ENCODE data around the gene UBE2N.

The UBE2N gene

DNA sequence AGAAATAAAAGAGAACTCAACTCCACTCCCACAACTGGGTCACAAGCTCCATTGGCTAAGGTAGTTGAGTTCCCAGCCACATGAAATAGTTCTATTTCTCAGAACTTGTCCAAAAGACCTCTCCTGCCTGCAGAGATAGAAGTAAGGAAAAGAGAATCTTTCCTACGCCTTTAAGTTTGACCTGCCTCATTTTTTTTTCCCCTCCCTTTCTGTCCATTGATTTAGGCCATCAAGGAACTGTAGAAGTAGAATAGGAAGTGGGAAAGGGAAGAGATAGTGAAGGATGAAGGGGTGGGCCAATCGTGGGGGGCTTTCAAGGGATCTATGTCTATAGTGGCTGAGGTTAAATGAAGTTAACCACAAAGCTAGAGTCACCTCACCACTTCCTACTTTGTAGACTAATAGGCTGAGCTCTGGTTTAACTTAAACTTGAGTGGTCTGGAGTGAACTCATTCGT lies 77.9 kb downstream of the UBE2N start:
- H3K23ac ChIP-seq (ENCODE audit: low read length in 2 of 2), result no peak overlapping the region

DNA sequence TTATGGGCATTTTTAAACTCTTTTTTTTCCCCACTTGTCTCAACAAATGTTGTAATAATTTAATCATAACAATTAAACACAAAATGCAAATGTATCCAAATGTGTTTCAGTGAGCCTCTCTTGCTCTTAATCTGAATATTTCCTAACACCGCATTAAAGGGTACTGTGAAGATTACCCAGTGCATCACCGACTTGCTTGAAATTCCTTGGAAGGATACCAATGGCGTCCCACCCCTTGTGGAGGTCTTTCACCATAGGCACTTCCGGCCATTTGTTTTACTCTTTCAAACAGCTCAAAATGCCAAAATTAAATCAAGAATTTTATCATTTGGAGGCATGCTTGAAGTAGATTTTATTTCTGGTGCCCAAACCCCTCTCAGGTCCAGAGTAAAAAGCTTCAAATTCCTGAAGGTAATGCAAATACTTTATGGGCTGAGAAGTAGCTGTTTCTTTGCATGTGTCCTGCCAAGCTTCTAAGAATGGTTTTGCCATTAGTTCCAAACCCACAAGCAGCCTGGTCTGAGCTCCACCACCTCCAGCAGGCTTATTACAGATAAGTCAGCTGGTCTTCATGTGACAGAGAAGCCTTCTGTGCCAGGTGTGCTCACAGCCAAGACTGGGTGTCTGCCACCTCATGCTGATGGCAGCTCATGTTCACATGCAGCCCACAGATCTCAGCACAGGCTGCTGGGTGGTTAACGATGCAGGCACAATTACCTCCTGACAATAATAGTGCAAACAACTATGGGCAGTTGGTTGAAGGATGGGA lies 80.4 kb downstream of the UBE2N start:
- H3K36me3 ChIP-seq (ENCODE audit: control insufficient read depth in 1 of 2, insufficient read depth in 2 of 2, low read depth in 1 of 2, low read length in 2 of 2), result no peaks in the 10 kb centered on the region

More for the DNA sequence above, 77.9 kb downstream of the UBE2N start:
- Histone ChIP-seq H4K8ac (ENCODE audit: low read length) (no peak overlapping the region), H2AK5ac (ENCODE audit: low read length, severe bottlenecking) (no peak overlapping the region), H2BK12ac (ENCODE audit: low read length in 2 of 2) (no peak overlapping the region), H3K4ac (ENCODE audit: low read depth in 1 of 2, low read length in 2 of 2) (no peak overlapping the region), H4K91ac (ENCODE audit: low read length) (no peak overlapping the region), H3K9ac (ENCODE audit: low read length) (no peak overlapping the region), H3K4me3 (ENCODE audit: insufficient read depth in 1 of 2, low read depth in 1 of 2, low read length in 2 of 2) (no peak overlapping the region), H2BK15ac (ENCODE audit: low read depth, poor library complexity, severe bottlenecking) (no peak overlapping the region), H3K36me3 (ENCODE audit: control insufficient read depth in 1 of 2, insufficient read depth in 2 of 2, low read depth in 1 of 2, low read length in 2 of 2) (no peaks in the 10 kb centered on the region), H2BK120ac (ENCODE audit: low read depth, low read length) (no peak overlapping the region), H3K4me1 (ENCODE audit: control insufficient read depth, insufficient read depth, low read depth, low read length) (peaks cover 3% of the 10 kb centered on the region), H3K79me1 (replicated peaks; ENCODE audit: low read length, poor library complexity, severe bottlenecking) (no peaks in the 10 kb centered on the region), H3K27me3 (ENCODE audit: control insufficient read depth in 1 of 2, insufficient read depth in 1 of 2, low read length in 2 of 2) (no peaks in the 10 kb centered on the region), H2BK5ac (ENCODE audit: low read depth, low read length, poor library complexity, severe bottlenecking) (no peak overlapping the region), H3K27ac (ENCODE audit: low read length, poor library complexity, severe bottlenecking) (no peak overlapping the region), H3K9me3 (ENCODE audit: control insufficient read depth, low read length) (no peaks in the 10 kb centered on the region), H3K4me2 (ENCODE audit: low read length, poor library complexity, severe bottlenecking) (no peak overlapping the region), H2AFZ (ENCODE audit: low read depth, low read length) (no peak overlapping the region), H3K14ac (ENCODE audit: low read length in 2 of 2) (no peak overlapping the region), H3K18ac (ENCODE audit: low read depth in 1 of 2, low read length in 2 of 2) (no peak overlapping the region)
- 71% methylated on average over 1 of the region's 3 CpGs for WGBS
- no peak for DNase-seq

DNA sequence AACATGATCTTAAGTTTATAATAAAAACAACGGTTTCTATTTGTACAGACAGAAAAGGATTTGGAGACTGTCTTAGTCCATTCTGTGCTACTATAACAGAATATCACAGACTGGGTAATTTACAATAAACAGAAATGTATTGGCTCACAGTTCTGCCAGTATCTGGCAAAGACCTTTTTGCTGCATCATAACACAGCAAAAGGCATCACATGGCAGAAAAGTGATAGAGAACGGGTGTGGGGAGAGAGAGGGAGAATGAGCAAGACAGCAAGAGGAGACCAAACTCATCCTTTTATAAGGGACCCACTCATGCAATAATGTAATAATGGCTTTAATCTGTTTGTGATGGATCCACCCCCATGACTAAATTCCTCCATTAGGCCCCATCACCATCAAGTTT lies 81.1 kb downstream of the UBE2N start:
- Histone ChIP-seq H4K8ac (ENCODE audit: low read length) (no peak overlapping the region), H4K91ac (ENCODE audit: low read length) (no peak overlapping the region), H3K27ac (ENCODE audit: low read length, poor library complexity, severe bottlenecking) (no peak overlapping the region), H2BK5ac (ENCODE audit: low read depth, low read length, poor library complexity, severe bottlenecking) (no peak overlapping the region), H3K9me3 (ENCODE audit: control insufficient read depth, low read length) (no peaks in the 10 kb centered on the region), H3K27me3 (ENCODE audit: control insufficient read depth in 1 of 2, insufficient read depth in 1 of 2, low read length in 2 of 2) (no peaks in the 10 kb centered on the region), H3K4me1 (ENCODE audit: control insufficient read depth, insufficient read depth, low read depth, low read length) (peaks cover 3% of the 10 kb centered on the region), H2BK120ac (ENCODE audit: low read depth, low read length) (no peak overlapping the region), H2AFZ (ENCODE audit: low read depth, low read length) (no peak overlapping the region), H3K4ac (ENCODE audit: low read depth in 1 of 2, low read length in 2 of 2) (no peak overlapping the region), H3K4me3 (ENCODE audit: insufficient read depth in 1 of 2, low read depth in 1 of 2, low read length in 2 of 2) (no peak overlapping the region), H3K18ac (ENCODE audit: low read depth in 1 of 2, low read length in 2 of 2) (no peak overlapping the region), H3K9ac (ENCODE audit: low read length) (no peak overlapping the region), H2AK5ac (ENCODE audit: low read length, severe bottlenecking) (no peak overlapping the region), H3K4me2 (ENCODE audit: low read length, poor library complexity, severe bottlenecking) (no peak overlapping the region), H3K79me1 (replicated peaks; ENCODE audit: low read length, poor library complexity, severe bottlenecking) (no peaks in the 10 kb centered on the region), H2BK12ac (ENCODE audit: low read length in 2 of 2) (no peak overlapping the region), H3K14ac (ENCODE audit: low read length in 2 of 2) (no peak overlapping the region), H2BK15ac (ENCODE audit: low read depth, poor library complexity, severe bottlenecking) (no peak overlapping the region), H3K23ac (ENCODE audit: low read length in 2 of 2) (no peak overlapping the region), H3K36me3 (ENCODE audit: control insufficient read depth in 1 of 2, insufficient read depth in 2 of 2, low read depth in 1 of 2, low read length in 2 of 2) (no peaks in the 10 kb centered on the region)
- WGBS, result 40% methylated on average over 1 of the region's 2 CpGs
- no peak for DNase-seq

More for the DNA sequence above, 80.4 kb downstream of the UBE2N start:
- H2BK120ac ChIP-seq (ENCODE audit: low read depth, low read length), result no peak overlapping the region
- no peaks in the 10 kb centered on the region for H3K9me3 ChIP-seq (ENCODE audit: control insufficient read depth, low read length)
- no peak overlapping the region for H3K4me3 ChIP-seq (ENCODE audit: insufficient read depth in 1 of 2, low read depth in 1 of 2, low read length in 2 of 2)
- no peak overlapping the region for H2BK12ac ChIP-seq (ENCODE audit: low read length in 2 of 2)
- H3K9ac ChIP-seq (ENCODE audit: low read length), result no peak overlapping the region
- no peak overlapping the region for H4K8ac ChIP-seq (ENCODE audit: low read length)
- peaks cover 3% of the 10 kb centered on the region for H3K4me1 ChIP-seq (ENCODE audit: control insufficient read depth, insufficient read depth, low read depth, low read length)
- peak overlapping the region in 1 of 2 experiments; percentile 18 for H3K18ac ChIP-seq (ENCODE audit: low read depth in 1 of 2, low read length in 2 of 2)
- H3K27ac ChIP-seq (ENCODE audit: low read length, poor library complexity, severe bottlenecking), result no peak overlapping the region
- H3K79me1 ChIP-seq (replicated peaks; ENCODE audit: low read length, poor library complexity, severe bottlenecking), result no peaks in the 10 kb centered on the region
- no peak overlapping the region for H2BK5ac ChIP-seq (ENCODE audit: low read depth, low read length, poor library complexity, severe bottlenecking)
- no peak overlapping the region for H3K14ac ChIP-seq (ENCODE audit: low read length in 2 of 2)
- no peak overlapping the region for H3K4ac ChIP-seq (ENCODE audit: low read depth in 1 of 2, low read length in 2 of 2)
- no peak overlapping the region for H3K4me2 ChIP-seq (ENCODE audit: low read length, poor library complexity, severe bottlenecking)
- H2BK15ac ChIP-seq (ENCODE audit: low read depth, poor library complexity, severe bottlenecking), result no peak overlapping the region
- H3K23ac ChIP-seq (ENCODE audit: low read length in 2 of 2), result no peak overlapping the region
- WGBS, result 93% methylated on average over 3 of the region's 5 CpGs
- no peaks in the 10 kb centered on the region for H3K27me3 ChIP-seq (ENCODE audit: control insufficient read depth in 1 of 2, insufficient read depth in 1 of 2, low read length in 2 of 2)
- H4K91ac ChIP-seq (ENCODE audit: low read length), result peak overlapping the region; percentile 66
- no peak overlapping the region for H2AFZ ChIP-seq (ENCODE audit: low read depth, low read length)
- H2AK5ac ChIP-seq (ENCODE audit: low read length, severe bottlenecking), result no peak overlapping the region
- DNase-seq, result no peak

DNA sequence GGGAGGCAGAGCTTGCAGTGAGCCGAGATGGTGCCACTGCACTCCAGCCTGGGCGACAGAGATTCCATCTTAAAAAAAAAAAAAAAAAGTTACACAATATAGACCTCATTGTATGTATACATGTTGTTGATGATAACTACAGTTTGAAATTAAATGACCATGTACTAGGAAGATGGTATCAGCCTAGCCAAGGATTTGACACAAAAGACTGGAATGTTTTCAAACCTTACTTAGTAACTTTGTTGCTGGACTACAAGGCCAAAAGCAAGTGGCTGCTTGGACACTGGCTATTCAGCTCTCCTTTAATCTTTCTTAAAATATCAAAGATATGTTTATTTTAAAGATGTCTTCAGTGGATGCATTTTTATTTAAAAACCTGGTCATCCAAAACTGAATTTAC lies 82.9 kb downstream of the UBE2N start:
- Histone ChIP-seq H3K23ac (ENCODE audit: low read length in 2 of 2) (no peak overlapping the region), H2BK15ac (ENCODE audit: low read depth, poor library complexity, severe bottlenecking) (no peak overlapping the region), H3K4me3 (ENCODE audit: insufficient read depth in 1 of 2, low read depth in 1 of 2, low read length in 2 of 2) (no peak overlapping the region), H3K4me1 (ENCODE audit: control insufficient read depth, insufficient read depth, low read depth, low read length) (peaks cover 3% of the 10 kb centered on the region), H3K4me2 (ENCODE audit: low read length, poor library complexity, severe bottlenecking) (no peak overlapping the region), H3K27me3 (ENCODE audit: control insufficient read depth in 1 of 2, insufficient read depth in 1 of 2, low read length in 2 of 2) (no peaks in the 10 kb centered on the region), H4K91ac (ENCODE audit: low read length) (no peak overlapping the region), H3K9me3 (ENCODE audit: control insufficient read depth, low read length) (no peaks in the 10 kb centered on the region), H3K27ac (ENCODE audit: low read length, poor library complexity, severe bottlenecking) (no peak overlapping the region), H2AFZ (ENCODE audit: low read depth, low read length) (no peak overlapping the region), H3K14ac (ENCODE audit: low read length in 2 of 2) (no peak overlapping the region), H3K9ac (ENCODE audit: low read length) (no peak overlapping the region), H2AK5ac (ENCODE audit: low read length, severe bottlenecking) (no peak overlapping the region), H3K36me3 (ENCODE audit: control insufficient read depth in 1 of 2, insufficient read depth in 2 of 2, low read depth in 1 of 2, low read length in 2 of 2) (no peaks in the 10 kb centered on the region), H3K18ac (ENCODE audit: low read depth in 1 of 2, low read length in 2 of 2) (no peak overlapping the region), H3K4ac (ENCODE audit: low read depth in 1 of 2, low read length in 2 of 2) (no peak overlapping the region), H2BK120ac (ENCODE audit: low read depth, low read length) (no peak overlapping the region), H3K79me1 (replicated peaks; ENCODE audit: low read length, poor library complexity, severe bottlenecking) (no peaks in the 10 kb centered on the region), H2BK5ac (ENCODE audit: low read depth, low read length, poor library complexity, severe bottlenecking) (no peak overlapping the region), H4K8ac (ENCODE audit: low read length) (no peak overlapping the region), H2BK12ac (ENCODE audit: low read length in 2 of 2) (no peak overlapping the region)
- WGBS, result no CpG with 5 or more reads among the region's 2 CpGs
- DNase-seq, result no peak
